HAP-1 (cell line): ENCODE results near the gene PLEKHF1.
A peak's percentile ranks its signal among the peaks of the same experiment; 100 is the strongest.
"Not testable (repeated sequence)": the region's sequence is repeated elsewhere in the genome, so short reads cannot be mapped to it uniquely, and the experiment has no call there.

Source experiments
- DNase-seq, 2 experiments: peaks; one replicate each; pipeline ENCODE4 v3.0.0-alpha.2; 2016 to 2020; ENCODE audit warnings: low spot score in 2 of 2
- H3K27me3 ChIP-seq: fragments of 250-450 bp; sonication (Bioruptor Pico); 2 replicates; pipeline ENCODE4 v1.5.1; 2020; ENCODE audit warnings: low read depth, mild to moderate bottlenecking, moderate library complexity
- H3K36me3 ChIP-seq: fragments of 250-450 bp; sonication (Bioruptor Pico); replicated peaks from 2 replicates; pipeline ENCODE4 v1.5.1; 2020; ENCODE audit warnings: mild to moderate bottlenecking
- H3K4me1 ChIP-seq: fragments of 250-450 bp; sonication (Bioruptor Pico); 2 replicates; pipeline ENCODE4 v1.5.1; 2020; ENCODE audit warnings: mild to moderate bottlenecking
- H3K4me3 ChIP-seq: fragments of 250-450 bp; sonication (Bioruptor Pico); 2 replicates; pipeline ENCODE4 v1.5.1; 2020; ENCODE audit warnings: mild to moderate bottlenecking, moderate library complexity
- H3K9me3 ChIP-seq: fragments of 250-450 bp; sonication (Bioruptor Pico); 2 replicates; pipeline ENCODE4 v1.5.1; 2020; ENCODE audit warnings: mild to moderate bottlenecking, moderate library complexity
- in situ Hi-C: fragments of 300-500 bp; cut with MboI; formaldehyde crosslinking; loops from 3 replicates; pipeline ENCODE4 v1.14.3; 2020; ENCODE audit warnings: low sequenced_read_pairs, inconsistent platforms, mixed read lengths

PLEKHF1 gene

GRCh38 chr19:29663861-29664752 lies 1.2 kb upstream of the PLEKHF1 start:
- H3K36me3 ChIP-seq: no peaks in the 10 kb centered on the region
- no peaks in the 10 kb centered on the region for H3K27me3 ChIP-seq
- H3K4me3 ChIP-seq: no peak overlapping the region
- H3K9me3 ChIP-seq: no peaks in the 10 kb centered on the region
- H3K4me1 ChIP-seq: peaks cover 6% of the 10 kb centered on the region
- in situ Hi-C loops: no loop called here
- no peak for DNase-seq

- no peak for DNase-seq
- in situ Hi-C loops: no loop called here
- no peaks in the 10 kb centered on the region for H3K9me3 ChIP-seq
- no peaks in the 10 kb centered on the region for H3K36me3 ChIP-seq
- H3K4me3 ChIP-seq: peak overlapping the region; percentile 71
- H3K27me3 ChIP-seq: no peaks in the 10 kb centered on the region
- peaks cover 6% of the 10 kb centered on the region for H3K4me1 ChIP-seq
Observed at GRCh38 chr19:29664753-29665214, 477 bp upstream of the PLEKHF1 start.

- Histone ChIP-seq H3K9me3 (no peaks in the 10 kb centered on the region), H3K4me3 (peak overlapping the region; percentile 71), H3K4me1 (peaks cover 6% of the 10 kb centered on the region), H3K36me3 (no peaks in the 10 kb centered on the region), H3K27me3 (no peaks in the 10 kb centered on the region)
- in situ Hi-C loops: no loop called here
- peak in 1 of 2 experiments; percentile 25 for DNase-seq
Observed at GRCh38 chr19:29665826-29666577, 741 bp downstream of the PLEKHF1 start.

GRCh38 chr19:29666578-29667386 lies 1.5 kb downstream of the PLEKHF1 start:
- no peaks in the 10 kb centered on the region for H3K9me3 ChIP-seq
- H3K4me1 ChIP-seq: peaks cover 6% of the 10 kb centered on the region
- H3K36me3 ChIP-seq: no peaks in the 10 kb centered on the region
- DNase-seq: peak; percentile 57 to 70
- in situ Hi-C loops: no loop called here
- H3K4me3 ChIP-seq: peak overlapping the region; percentile 71
- no peaks in the 10 kb centered on the region for H3K27me3 ChIP-seq

GRCh38 chr19:29667387-29667783 lies 2.1 kb downstream of the PLEKHF1 start:
- H3K4me3 ChIP-seq: no peak overlapping the region
- no peak for DNase-seq
- peaks cover 6% of the 10 kb centered on the region for H3K4me1 ChIP-seq
- in situ Hi-C loops: no loop called here
- no peaks in the 10 kb centered on the region for H3K9me3 ChIP-seq
- no peaks in the 10 kb centered on the region for H3K27me3 ChIP-seq
- no peaks in the 10 kb centered on the region for H3K36me3 ChIP-seq

GRCh38 chr19:29667901-29668341 lies 2.7 kb downstream of the PLEKHF1 start:
- no peaks in the 10 kb centered on the region for H3K27me3 ChIP-seq
- H3K9me3 ChIP-seq: no peaks in the 10 kb centered on the region
- H3K4me3 ChIP-seq: no peak overlapping the region
- H3K4me1 ChIP-seq: peaks cover 6% of the 10 kb centered on the region
- DNase-seq: no peak
- in situ Hi-C loops: no loop called here
- H3K36me3 ChIP-seq: no peaks in the 10 kb centered on the region

GRCh38 chr19:29668746-29669609 lies 3.7 kb downstream of the PLEKHF1 start:
- H3K36me3 ChIP-seq: no peaks in the 10 kb centered on the region
- peaks cover 6% of the 10 kb centered on the region for H3K4me1 ChIP-seq
- no peak for DNase-seq
- no peaks in the 10 kb centered on the region for H3K27me3 ChIP-seq
- in situ Hi-C loops: no loop called here
- no peaks in the 10 kb centered on the region for H3K9me3 ChIP-seq
- no peak overlapping the region for H3K4me3 ChIP-seq

- no peaks in the 10 kb centered on the region for H3K9me3 ChIP-seq
- H3K4me1 ChIP-seq: peaks cover 6% of the 10 kb centered on the region
- in situ Hi-C loops: no loop called here
- no peaks in the 10 kb centered on the region for H3K27me3 ChIP-seq
- H3K36me3 ChIP-seq: 0 out of 2 replicates have a peak, but pooled peaks cover 3% of the 10 kb centered on the region
- DNase-seq: no peak
- no peak overlapping the region for H3K4me3 ChIP-seq
Observed at GRCh38 chr19:29670255-29670654, 5.0 kb downstream of the PLEKHF1 start.

- DNase-seq, H3K4me3 ChIP-seq, H3K27me3 ChIP-seq, H3K36me3 ChIP-seq, in situ Hi-C loops, H3K9me3 ChIP-seq, H3K4me1 ChIP-seq: not testable (repeated sequence)
Observed at GRCh38 chr19:29671026-29671392, 5.7 kb downstream of the PLEKHF1 start.

GRCh38 chr19:29671393-29672160 lies 6.3 kb downstream of the PLEKHF1 start:
- Histone ChIP-seq H3K4me1 (peaks cover 6% of the 10 kb centered on the region), H3K27me3 (no peaks in the 10 kb centered on the region), H3K36me3 (peaks cover 6% of the 10 kb centered on the region; the same call in 1 of the 2 replicates), H3K9me3 (no peaks in the 10 kb centered on the region), H3K4me3 (no peak overlapping the region)
- in situ Hi-C loops: no loop called here
- DNase-seq: peak in 1 of 2 experiments; percentile 34

GRCh38 chr19:29672319-29672932 lies 7.2 kb downstream of the PLEKHF1 start:
- Histone ChIP-seq H3K9me3 (no peaks in the 10 kb centered on the region), H3K4me3 (no peak overlapping the region)
- in situ Hi-C loops: no loop called here

GRCh38 chr19:29672933-29673336 lies 7.7 kb downstream of the PLEKHF1 start:
- H3K4me3 ChIP-seq: no peak overlapping the region
- H3K4me1 ChIP-seq: no peaks in the 10 kb centered on the region
- DNase-seq: no peak
- no peaks in the 10 kb centered on the region for H3K9me3 ChIP-seq
- in situ Hi-C loops: no loop called here
- no peaks in the 10 kb centered on the region for H3K27me3 ChIP-seq
- H3K36me3 ChIP-seq: peaks cover 6% of the 10 kb centered on the region; the same call in 1 of the 2 replicates

More at GRCh38 chr19:29672319-29672932, 7.2 kb downstream of the PLEKHF1 start:
- peaks cover 6% of the 10 kb centered on the region; the same call in 1 of the 2 replicates for H3K36me3 ChIP-seq
- no peaks in the 10 kb centered on the region for H3K4me1 ChIP-seq
- DNase-seq: no peak
- no peaks in the 10 kb centered on the region for H3K27me3 ChIP-seq
